ENCODE results near the gene APLF. TPM values are rescaled to one million over a fixed set of nuclear protein-coding genes. Genes with fewer than 3 reads are reported as not detected.
"Not testable (repeated sequence)": the region's sequence is repeated elsewhere in the genome, so short reads cannot be mapped to it uniquely, and the experiment has no call there.

APLF gene
- polyA plus RNA-seq, 1 donor = 2.1 TPM

DNA sequence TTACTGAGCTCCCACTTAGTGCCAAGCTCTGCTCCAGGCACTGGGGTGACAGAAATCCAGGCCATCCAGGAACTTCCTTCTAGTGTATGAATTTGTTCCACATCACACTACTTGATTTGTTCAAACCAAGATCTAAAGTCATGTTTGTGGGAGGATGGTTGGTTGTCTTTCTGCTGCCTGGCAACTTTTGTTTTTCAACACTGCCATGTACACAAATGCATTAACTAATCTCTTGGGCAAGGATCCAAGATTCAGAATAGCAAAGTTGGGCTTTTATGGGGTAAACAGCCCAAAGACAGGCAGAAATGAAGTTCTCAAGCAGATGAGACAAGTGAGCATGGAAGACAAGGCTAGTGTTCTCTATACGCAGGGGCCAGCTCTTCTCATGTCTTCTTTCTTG, 122.6 kb downstream of the APLF start:
- no peak for DNase-seq

DNA sequence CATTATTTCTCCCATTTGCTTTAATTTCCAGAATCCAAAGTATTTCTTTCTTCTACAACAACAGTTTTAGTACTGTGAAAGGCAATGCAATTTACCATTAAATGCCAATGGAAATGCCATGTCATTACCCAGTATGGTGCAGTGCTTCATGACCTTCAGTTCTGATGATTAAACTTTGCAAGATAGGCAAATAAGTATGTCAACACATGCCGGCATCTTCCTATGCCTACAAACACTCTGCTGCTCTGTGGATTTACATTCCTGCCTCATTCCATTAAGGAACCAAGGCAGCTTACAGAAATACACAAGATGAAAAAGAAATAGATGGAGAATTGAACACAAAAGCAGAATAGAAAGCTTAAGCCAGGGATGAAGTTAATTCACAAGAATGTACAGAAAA, 123.3 kb downstream of the APLF start:
- DNase-seq = no peak

DNA sequence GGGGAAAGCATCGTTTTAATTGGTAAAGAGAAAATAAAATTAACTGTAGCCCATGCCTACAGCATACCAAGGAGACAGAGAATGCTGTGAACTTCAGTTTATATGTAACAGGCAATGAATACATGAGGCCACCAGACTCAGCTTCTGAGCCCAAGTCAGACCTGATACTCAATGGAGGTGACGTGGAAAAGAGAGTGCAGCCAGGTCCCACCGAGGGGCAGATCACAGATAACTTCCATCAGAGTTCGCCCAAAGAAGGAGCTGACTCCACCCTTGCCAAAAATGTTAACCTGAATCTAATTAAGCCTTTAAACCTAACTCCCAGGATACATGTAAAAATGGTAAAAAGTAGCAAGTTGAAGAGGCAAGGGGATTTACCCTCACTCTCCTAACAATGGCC, 123.8 kb downstream of the APLF start:
- no peak for DNase-seq

DNA sequence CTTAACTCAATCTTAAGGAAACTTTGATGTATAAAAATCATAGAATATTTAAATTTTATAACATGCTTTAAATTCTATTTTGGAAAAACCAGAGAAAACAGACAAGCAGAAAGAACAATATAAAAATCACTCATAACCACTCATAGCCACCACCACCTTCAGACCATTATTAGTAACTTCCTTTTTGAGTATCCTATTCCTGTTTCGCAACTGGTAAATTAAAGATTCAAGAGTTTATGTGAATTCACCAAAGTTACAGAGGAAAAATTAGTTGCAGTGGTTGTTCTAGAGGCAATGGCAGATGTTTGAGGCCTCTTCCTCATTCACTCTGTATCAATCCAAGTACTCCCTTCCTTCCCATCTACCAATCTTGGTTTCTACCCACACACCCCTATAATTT, 126.7 kb downstream of the APLF start:
- no peak for DNase-seq

DNA sequence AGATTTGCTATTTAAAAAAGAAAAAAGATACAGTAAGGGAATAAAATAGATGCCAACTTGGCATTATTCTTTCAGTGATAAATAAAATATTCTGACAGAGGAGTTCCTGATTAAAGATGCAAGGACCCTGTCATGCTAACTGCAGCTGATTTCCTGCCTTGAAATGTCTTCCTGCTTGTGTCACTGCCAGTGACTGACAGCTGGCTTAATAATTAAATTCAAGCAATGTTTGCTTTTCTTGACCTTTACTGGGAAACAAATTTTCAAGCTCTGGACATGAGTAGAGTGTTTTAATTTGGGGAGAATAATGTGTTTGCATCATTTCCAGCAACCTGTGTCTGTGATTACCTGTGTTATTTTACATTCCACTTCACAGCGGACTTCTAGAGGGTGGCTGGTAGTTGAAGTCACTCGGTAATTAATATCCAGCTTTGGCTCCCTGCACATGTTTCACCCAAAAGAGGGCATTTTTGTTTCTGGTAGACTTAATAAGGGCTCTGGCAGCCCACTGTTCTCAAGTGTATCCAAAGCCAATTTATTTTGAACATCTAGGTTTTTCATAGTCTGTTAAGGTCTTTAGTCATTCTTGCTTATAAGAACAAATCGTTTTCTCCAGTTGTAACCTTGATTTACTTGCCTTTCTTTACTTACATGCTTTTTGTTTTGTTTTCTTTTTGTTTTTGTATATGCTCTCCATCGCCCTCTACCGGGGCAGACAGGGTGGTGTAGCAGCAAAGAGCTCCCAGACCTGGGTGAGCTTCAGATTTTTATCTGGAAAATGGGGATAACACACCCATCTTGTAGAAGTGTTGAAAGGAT, 127.5 kb downstream of the APLF start:
- peak; percentile 22 for DNase-seq

DNA sequence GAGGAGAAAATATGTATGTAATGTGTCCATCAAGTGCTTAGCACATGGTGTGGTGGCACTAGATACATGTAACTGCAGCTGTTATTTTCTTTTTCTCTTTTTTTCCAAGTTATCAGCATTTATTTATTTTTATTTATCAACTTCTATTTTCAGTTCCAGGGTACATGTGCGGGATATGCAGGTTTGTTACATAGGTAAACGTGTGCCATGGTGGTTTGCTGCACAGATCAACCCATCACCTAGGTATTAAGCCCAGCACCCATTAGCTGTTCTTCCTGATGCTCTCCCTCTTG, 128.1 kb downstream of the APLF start:
- DNase-seq = not testable (repeated sequence)

DNA sequence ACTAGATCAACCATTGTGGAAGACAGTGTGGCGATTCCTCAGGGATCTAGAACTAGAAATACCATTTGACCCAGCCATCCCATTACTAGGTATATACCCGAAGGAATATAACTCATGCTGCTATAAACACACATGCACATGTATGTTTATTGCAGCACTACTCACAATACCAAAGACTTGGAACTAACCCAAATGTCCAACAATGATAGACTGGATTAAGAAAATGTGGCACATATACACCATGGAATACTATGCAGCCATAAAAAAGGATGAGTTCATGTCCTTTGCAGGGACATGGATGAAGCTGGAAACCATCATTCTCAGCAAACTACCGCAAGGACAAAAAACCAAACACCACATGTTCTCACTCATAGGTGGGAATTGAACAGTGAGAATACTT, 133.1 kb downstream of the APLF start:
- not testable (repeated sequence) for DNase-seq

DNA sequence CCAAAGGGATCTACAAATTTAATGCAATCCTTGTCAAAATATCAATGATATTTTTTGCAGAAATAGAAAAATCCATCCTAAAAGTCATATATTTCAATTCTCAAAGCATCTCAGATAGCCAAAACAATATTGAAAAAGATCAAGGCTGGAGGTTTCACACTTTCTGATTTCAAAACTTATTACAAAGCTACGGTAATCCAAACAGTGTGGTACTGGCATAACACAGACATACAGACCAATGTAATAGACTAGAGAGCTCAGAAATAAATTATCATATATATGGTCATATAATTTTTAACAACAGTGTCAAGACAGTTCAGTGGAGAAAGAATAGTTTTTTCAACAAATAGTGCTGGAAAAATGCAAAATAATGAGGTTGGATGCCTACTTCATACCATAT, 135.7 kb downstream of the APLF start:
- DNase-seq = no peak

DNA sequence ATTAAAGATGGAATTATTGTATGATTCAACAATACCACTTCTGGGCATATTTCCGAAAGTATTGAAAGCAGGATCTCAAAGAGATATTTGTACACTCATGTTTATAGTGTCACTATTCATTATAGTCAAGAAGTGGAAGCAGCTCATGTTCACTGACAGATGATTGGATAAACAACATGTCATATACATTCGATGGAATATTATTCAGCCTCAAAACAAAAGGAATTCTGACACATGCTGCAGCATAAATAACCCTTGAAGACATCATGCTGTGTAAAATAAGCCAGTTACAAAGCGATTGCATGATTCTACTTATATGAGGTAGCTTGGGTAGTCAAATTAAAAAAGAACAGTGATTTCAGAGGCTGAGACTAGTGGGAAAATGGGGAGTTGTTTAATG, 136.7 kb downstream of the APLF start:
- no peak for DNase-seq

DNA sequence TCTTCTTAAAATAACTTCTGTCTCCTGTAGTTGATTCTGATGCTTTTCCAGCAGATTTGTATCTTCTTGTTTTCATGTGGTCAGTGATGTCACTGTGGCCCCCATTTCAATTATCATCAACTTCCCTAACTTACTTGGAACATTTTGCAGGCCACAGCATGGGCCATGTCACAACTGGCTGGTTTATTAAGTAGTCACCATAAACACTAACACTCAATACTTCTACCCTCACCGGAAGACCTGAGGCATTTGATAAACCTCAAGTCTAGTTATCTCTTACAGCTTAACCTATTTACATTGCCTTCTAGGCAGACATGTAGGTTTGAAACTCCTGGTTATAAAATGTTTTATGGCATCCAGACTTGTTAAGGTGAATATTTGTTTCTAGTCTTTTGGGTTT, 138.6 kb downstream of the APLF start:
- DNase-seq = no peak

DNA sequence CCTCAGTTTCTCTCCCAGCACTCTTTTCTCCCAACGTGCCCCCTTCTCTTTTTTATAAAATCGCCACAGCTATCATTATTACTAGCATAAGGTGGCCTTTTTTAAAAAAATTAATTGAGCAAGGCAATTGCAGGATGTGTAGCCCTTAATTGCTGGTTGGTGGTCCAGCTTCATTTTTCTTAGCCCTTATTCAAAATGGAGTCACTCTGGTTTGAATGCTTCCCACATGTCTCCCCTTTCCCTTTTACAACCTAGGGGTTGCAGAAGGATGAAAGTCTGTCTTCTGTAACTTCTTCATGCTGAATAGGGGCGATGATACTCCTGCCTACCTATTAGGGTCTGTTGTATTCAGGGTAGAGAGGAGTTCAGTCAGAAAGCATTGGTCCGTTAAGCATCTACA, 139.4 kb downstream of the APLF start:
- no peak for DNase-seq

DNA sequence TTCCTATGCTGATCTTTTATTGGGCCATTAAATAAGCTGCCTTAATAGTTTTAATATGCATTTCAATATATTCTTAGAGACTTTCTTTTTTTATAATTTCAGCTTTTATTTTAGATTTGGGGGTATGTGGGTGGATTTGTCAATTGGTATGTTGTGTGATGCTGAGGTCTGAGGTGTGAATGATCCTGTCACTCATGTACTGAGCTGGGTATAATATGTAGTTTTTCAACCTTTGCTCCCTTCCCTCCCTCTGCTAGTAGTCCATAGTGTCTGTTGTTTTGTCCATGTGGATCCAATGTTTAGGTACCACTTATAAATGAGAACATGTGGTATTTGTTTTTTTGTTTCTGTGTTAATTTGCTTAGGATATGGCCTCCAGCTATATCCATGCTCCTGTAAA, 140.5 kb downstream of the APLF start:
- DNase-seq = no peak

DNA sequence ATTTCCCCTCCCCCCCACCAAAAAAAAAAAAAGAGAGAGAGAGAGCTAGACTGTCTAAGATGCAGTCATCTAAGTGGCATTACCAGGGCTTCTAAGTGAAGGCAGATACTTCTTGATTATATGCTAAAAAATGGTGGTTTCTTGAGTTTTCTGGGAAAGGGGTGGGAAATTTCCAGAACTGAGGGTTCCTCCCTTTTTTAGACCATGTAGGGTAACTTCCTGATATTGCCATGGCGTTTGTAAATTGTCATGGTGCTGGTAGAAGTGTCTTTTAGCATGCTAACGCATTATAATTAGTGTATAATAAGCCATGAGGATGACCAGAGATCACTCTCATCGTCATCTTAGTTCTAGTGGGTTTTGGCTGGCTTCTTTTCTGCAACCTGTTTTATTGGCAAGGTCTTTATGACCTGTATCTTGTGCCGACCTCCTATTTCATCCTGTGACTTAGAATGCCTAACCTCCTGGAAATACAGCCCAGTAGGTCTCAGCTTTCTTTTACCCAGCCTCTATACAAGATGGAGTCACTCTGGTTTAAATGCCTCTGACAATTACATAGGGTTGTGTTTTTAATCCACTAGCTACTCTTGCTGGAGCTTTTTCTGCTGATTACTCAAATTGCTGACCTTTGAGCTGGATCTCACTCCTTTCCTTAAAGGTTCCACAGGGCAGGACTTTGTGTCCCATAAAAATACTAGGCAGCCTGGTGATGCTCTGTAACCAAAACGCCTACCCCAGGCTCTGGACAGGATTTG, 145.6 kb downstream of the APLF start:
- DNase-seq = no peak

DNA sequence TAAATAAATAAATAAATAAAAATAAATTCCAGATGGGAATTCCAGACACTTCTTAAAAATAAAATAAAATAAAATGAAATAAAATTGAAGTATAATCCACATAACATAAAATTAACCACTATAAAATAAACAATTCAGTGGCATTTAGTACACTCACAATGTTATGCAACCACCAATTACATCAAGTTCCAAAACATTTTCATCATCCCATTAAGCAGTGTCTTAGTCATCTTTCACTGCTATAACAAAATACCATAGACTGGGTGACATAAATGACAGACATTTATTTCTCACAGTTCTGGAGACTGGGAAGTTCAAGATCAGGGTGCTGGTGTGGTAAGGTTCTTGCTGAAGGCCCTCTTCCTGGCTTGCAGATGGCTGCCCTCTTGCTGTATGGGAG, 153.4 kb downstream of the APLF start:
- no peak for DNase-seq

DNA sequence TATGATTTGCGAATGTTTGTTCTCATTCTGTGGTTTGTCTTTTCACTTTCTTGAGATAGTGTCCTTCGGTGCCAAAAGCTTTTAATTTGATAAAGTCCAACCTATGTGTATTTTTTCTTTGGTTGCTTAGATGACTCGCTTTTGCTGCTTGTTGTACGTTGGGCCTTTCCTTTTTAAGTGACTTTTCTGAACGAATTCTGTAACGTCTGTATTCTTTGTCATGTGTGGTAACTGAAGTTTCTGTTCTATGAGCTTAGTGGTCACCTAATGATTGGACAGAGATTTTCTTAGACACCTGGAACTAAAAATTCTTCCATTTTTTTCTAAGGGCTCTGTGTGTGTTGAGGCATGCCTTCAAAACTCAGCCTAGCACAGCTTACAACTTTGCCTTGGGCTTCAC, 156.4 kb downstream of the APLF start:
- DNase-seq = no peak

DNA sequence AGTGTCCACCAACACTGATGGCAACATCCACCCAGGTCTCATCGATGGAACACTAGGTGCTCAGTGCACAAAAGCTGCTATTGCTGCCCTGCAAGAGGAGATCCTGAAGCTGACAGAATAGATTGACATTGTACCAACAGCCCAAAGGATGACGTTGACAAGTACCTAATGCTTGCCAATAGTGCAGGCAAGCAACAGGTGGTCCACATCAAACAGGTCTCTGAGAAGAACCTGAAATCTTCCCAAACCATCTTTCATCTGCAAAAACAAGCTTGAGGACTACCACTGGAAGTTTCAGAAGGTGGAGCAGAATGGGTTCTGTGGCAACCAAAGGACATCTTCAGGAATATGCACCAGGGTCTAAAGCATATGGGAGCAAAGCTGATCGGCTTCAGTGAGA, 160.2 kb downstream of the APLF start:
- no peak for DNase-seq

Other genes with a start within 250 kb of the APLF start
- 47.3 TPM for gene PPP3R1, start 215.1 kb upstream of the APLF start, polyA plus RNA-seq (ENCODE audit: insufficient read length)
- 22.4 TPM for gene CNRIP1, start 147.6 kb upstream of the APLF start, polyA plus RNA-seq (ENCODE audit: insufficient read length)
- 6.0 TPM for gene PLEK, start 102.3 kb upstream of the APLF start, polyA plus RNA-seq (ENCODE audit: insufficient read length)
- gene FBXO48, start 291 bp upstream of the APLF start, polyA plus RNA-seq (ENCODE audit: insufficient read length) = 1.8 TPM
- gene PROKR1, start 176.0 kb downstream of the APLF start, polyA plus RNA-seq (ENCODE audit: insufficient read length) = 2.1 TPM